Fibroblast of villous mesenchyme (primary cell): ENCODE measurements around the gene VAV1. TPM values are rescaled to one million over a fixed set of nuclear protein-coding genes. Genes with fewer than 3 reads are reported as not detected.

Experiments used
- DNase-seq: peaks from one replicate; pipeline ENCODE4 v3.0.0-alpha.2; 2010; ENCODE audit warnings: low read depth
- H3K4me3 ChIP-seq: 2 replicates; pipeline ENCODE4 v1.5.1; 2011; ENCODE audit warnings: low read depth, mild to moderate bottlenecking, low read length
- total RNA-seq: library from RNA; depleted of rRNA; stranded (reverse); fragments of >200 nt; gene quantifications from 2 replicates; pipeline ENCODE4 v1.2.3, GENCODE V29; 2012
- TF ChIP-seq, protein P1 (sequence below): IDR thresholded peaks from 2 replicates; pipeline ENCODE4 v1.5.1; 2012; ENCODE audit warnings: low read depth, mild to moderate bottlenecking, low read length; ENCODE audit not compliant: insufficient read depth

VAV1 gene
- total RNA-seq, 1 donor, result not detected

DNA sequence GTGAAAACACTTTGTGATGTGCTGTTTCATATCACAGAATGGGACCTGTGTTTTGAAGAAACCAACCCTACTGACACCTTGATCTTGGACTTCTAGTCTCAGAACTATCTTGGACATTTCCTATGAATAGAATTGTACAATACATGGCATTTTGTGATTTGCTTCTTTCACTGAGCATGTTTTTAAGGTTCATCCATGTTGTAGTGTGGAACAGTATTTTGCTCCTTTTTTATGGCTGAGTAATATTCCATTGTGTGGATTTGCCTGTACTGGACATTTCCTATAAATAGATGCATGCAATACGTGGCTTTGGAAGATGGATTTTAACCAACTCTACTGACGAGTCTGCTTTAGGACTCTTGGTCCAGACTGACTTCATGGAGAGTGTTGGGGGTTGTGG, 46.8 kb downstream of the VAV1 start:
- TF ChIP-seq, protein P1, sequence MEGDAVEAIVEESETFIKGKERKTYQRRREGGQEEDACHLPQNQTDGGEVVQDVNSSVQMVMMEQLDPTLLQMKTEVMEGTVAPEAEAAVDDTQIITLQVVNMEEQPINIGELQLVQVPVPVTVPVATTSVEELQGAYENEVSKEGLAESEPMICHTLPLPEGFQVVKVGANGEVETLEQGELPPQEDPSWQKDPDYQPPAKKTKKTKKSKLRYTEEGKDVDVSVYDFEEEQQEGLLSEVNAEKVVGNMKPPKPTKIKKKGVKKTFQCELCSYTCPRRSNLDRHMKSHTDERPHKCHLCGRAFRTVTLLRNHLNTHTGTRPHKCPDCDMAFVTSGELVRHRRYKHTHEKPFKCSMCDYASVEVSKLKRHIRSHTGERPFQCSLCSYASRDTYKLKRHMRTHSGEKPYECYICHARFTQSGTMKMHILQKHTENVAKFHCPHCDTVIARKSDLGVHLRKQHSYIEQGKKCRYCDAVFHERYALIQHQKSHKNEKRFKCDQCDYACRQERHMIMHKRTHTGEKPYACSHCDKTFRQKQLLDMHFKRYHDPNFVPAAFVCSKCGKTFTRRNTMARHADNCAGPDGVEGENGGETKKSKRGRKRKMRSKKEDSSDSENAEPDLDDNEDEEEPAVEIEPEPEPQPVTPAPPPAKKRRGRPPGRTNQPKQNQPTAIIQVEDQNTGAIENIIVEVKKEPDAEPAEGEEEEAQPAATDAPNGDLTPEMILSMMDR, result no peak
- DNase-seq, result no peak

DNA sequence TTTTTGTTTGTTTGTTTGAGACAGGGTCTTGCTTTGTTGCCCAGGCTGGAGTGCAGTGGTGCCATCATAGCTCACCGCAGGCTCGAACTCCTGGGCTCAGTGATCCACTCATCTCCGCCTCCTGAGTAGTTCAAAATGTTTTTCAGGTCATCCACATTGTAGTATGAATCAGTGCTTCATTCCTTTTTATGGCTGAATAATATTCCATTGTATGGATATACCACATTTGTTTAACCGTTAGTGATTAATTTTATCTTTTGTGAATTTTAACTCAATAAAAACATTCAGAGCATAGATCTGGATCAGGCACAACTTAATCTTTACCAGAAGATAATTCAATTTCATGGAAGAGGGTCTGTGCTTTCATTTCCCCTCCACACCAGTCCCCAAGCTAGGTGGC, 47.7 kb downstream of the VAV1 start:
- DNase-seq, result no peak
- H3K4me3 ChIP-seq, result no peak overlapping the region
- TF ChIP-seq, protein P1, result no peak

More for the DNA sequence above, 46.8 kb downstream of the VAV1 start:
- H3K4me3 ChIP-seq, result no peak overlapping the region

DNA sequence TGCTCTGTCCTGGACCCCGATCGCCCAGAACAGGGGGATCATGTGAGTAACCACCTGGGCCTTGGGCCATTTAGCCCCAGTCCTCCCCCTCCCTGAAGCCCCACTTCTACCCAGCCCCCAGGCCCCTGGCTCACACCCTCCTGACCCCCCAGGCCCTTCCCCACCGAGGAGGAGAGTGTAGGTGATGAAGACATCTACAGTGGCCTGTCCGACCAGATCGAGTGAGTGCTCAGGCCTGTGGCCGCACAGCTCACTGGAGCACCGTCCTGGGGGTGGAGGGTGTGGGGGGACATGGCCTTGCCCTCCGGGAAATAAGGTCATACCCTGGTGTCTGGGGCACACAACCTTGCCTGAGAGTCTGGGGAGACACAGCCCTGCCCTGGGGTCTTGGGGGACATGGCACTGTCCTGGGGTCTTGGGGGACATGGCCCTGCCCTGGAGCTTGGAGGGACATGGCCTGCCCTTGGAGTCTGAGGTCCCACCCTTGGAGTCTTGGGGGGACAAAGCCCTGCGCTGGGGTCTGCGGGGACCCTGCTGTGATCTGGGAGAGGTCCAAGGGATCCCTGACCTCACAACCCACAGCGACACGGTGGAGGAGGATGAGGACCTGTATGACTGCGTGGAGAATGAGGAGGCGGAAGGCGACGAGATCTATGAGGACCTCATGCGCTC, 49.3 kb downstream of the VAV1 start:
- DNase-seq, result no peak
- TF ChIP-seq, protein P1, result no peak
- H3K4me3 ChIP-seq, result no peak overlapping the region

DNA sequence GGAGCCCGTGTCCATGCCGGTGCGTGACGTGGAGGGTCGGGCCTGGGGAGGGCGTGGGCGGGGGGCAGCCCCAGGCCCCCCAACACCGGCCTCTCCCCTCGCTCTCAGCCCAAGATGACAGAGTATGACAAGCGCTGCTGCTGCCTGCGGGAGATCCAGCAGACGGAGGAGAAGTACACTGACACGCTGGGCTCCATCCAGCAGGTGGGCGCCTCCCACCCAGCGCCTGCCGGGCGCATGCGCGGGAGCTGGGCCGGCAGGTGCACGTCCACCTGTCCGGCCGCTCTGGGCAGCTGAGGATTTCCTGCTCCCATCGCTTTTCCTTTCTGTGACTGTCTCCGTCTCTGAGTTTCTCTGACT, 49.8 kb downstream of the VAV1 start:
- TF ChIP-seq, protein P1, result no peak
- no peak for DNase-seq
- no peak overlapping the region for H3K4me3 ChIP-seq

DNA sequence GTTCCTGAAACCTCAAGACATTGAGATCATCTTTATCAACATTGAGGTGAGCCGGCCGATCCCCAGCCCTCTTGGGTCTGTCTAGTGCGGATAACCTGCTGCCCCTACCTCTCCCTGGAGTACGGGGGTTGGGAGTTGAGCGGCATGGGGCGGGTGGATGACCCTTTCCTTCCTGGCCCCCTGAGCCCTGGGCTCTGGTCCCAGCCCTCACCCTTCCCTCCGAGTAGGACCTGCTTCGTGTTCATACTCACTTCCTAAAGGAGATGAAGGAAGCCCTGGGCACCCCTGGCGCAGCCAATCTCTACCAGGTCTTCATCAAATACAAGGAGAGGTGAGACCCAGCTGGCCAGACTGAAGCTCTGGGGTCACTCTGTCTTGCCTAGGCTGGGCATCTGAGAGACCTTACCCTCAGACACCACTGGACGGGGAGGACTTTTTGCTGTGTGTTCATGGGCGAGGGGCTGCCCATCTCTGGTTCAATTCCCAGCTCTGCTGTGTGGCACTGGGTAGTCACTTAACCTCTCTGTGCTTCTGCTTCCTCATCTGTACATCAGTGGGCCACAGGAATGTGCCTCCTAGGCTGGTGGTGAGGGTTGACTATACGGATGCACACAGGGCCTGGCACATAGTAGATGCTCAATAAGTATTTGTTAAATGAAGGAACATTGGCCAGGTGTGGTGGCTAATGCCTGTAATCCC, 52.7 kb downstream of the VAV1 start:
- TF ChIP-seq, protein P1, result no peak
- no peak for DNase-seq
- H3K4me3 ChIP-seq, result no peak overlapping the region

DNA sequence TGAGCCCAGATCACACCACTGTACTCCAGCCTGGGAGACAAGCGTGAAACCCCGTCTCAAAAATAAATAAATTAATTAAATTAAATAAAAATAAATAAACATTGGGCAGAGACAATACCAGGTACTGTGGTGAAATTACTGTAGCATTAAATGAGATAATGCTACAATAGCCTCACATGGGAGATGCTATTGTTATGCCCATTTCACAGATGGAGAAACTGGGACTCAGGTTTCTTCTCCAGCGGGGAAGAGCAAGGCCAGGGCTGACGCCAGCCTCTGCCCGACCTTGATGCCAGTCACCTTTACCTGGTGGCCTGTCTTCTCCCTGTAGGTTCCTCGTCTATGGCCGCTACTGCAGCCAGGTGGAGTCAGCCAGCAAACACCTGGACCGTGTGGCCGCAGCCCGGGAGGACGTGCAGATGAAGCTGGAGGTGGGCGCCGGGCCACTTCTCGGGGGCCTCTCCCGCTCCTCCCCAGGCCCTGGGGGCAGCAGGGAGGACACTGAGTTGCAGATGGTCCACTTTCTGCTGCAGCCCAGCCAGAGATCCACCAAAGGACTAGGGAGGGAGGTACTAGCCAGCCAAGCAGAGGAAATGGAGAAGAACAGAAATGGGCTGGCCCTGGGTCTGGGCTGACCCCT, 53.9 kb downstream of the VAV1 start:
- DNase-seq, result no peak
- TF ChIP-seq, protein P1, result no peak
- no peak overlapping the region for H3K4me3 ChIP-seq
